Brain microvascular endothelial cell (primary cell): ENCODE data around the gene MOV10.

Source experiments
- DNase-seq: peaks from one replicate; pipeline ENCODE4 v3.0.0-alpha.2; 2020
- H3K27ac ChIP-seq: fragments of 250-450 bp; sonication (Bioruptor Pico); 2 replicates; pipeline ENCODE4 v1.5.1; 2020; ENCODE audit warnings: mild to moderate bottlenecking, moderate library complexity
- H3K27me3 ChIP-seq: fragments of 250-450 bp; sonication (Bioruptor Pico); replicated peaks from 2 replicates; pipeline ENCODE4 v1.5.1; 2020; ENCODE audit warnings: mild to moderate bottlenecking
- H3K36me3 ChIP-seq: fragments of 250-450 bp; sonication (Bioruptor Pico); replicated peaks from 2 replicates; pipeline ENCODE4 v1.5.1; 2020; ENCODE audit warnings: mild to moderate bottlenecking
- H3K4me3 ChIP-seq: 2 replicates; pipeline ENCODE4 v1.5.1; 2011; ENCODE audit warnings: low read depth, mild to moderate bottlenecking, control low read depth, low read length, moderate library complexity
- in situ Hi-C: cut with HindIII; loops from 2 replicates; pipeline ENCODE4 v1.10.0; 2017; ENCODE audit warnings: low sequenced_read_pairs, low pct_ligation_motif_present
- TF ChIP-seq, protein P1 (sequence below): IDR thresholded peaks from 2 replicates; pipeline ENCODE4 v1.5.1; 2011; ENCODE audit warnings: low read depth, mild to moderate bottlenecking, moderate library complexity, low read length, control low read depth, inconsistent platforms; ENCODE audit errors: missing control alignments

MOV10 gene

DNA sequence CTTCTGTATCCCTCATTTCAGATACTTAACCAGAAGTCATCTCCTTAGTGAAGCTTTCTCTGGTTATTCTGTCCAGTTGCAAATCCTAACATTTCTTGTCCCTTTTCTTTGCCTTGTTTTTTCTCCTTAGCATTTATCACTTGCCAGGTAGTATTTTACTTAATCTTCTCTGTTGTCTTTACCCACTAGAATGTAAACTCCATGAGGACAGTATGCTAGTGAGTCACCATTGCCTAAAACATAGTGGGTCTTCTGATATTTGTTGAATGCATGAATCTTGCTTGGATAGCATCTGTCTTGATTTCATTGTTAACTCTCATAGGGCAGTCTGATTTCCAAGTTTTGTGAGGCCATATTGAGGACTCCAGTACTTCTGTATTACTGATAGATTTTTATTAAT, 45.2 kb upstream of the MOV10 start:
- TF ChIP-seq, protein P1, sequence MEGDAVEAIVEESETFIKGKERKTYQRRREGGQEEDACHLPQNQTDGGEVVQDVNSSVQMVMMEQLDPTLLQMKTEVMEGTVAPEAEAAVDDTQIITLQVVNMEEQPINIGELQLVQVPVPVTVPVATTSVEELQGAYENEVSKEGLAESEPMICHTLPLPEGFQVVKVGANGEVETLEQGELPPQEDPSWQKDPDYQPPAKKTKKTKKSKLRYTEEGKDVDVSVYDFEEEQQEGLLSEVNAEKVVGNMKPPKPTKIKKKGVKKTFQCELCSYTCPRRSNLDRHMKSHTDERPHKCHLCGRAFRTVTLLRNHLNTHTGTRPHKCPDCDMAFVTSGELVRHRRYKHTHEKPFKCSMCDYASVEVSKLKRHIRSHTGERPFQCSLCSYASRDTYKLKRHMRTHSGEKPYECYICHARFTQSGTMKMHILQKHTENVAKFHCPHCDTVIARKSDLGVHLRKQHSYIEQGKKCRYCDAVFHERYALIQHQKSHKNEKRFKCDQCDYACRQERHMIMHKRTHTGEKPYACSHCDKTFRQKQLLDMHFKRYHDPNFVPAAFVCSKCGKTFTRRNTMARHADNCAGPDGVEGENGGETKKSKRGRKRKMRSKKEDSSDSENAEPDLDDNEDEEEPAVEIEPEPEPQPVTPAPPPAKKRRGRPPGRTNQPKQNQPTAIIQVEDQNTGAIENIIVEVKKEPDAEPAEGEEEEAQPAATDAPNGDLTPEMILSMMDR = no peak
- no peaks in the 10 kb centered on the region for H3K27me3 ChIP-seq
- DNase-seq = no peak
- in situ Hi-C loops = no loop called here
- H3K4me3 ChIP-seq = no peak overlapping the region
- no peak overlapping the region for H3K27ac ChIP-seq
- peaks cover 6% of the 10 kb centered on the region for H3K36me3 ChIP-seq

- no peak overlapping the region for H3K27ac ChIP-seq
- TF ChIP-seq, protein P1 = no peak
- in situ Hi-C loops = no loop called here
- no peaks in the 10 kb centered on the region for H3K27me3 ChIP-seq
- H3K4me3 ChIP-seq = no peak overlapping the region
- no peaks in the 10 kb centered on the region for H3K36me3 ChIP-seq
- no peak for DNase-seq
Observed at GRCh38 chr1:112633628-112634027, 40.8 kb upstream of the MOV10 start.

- no peaks in the 10 kb centered on the region for H3K36me3 ChIP-seq
- H3K4me3 ChIP-seq = no peak overlapping the region
- in situ Hi-C loops = no loop called here
- no peaks in the 10 kb centered on the region for H3K27me3 ChIP-seq
- H3K27ac ChIP-seq = no peak overlapping the region
- TF ChIP-seq, protein P1 = no peak
- no peak for DNase-seq
Observed at GRCh38 chr1:112634367-112634766, 40.1 kb upstream of the MOV10 start.

DNA sequence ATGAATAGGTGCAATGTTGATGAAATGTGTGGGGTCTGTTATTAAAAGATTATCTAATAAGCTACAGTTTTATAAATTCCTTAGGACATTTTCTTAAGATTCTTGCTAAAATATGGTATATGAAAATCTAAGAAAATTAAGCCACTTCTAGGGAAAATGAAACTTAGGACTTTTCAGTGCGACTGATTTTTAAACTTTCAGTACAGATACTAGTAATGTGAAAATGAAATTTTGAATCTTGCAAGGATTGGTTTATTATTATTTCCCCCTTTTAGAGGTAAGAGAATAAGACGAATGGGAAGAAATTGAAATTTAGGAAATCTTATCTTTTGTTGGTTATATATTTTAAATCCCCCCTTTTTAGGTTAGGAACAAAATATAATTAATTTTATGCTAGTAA, 38.4 kb upstream of the MOV10 start:
- Histone ChIP-seq H3K36me3 (no peaks in the 10 kb centered on the region), H3K27ac (peak overlapping the region; percentile 6), H3K27me3 (no peaks in the 10 kb centered on the region), H3K4me3 (no peak overlapping the region)
- in situ Hi-C loops = no loop called here
- no peak for DNase-seq
- TF ChIP-seq, protein P1 = no peak

GRCh38 chr1:112636597-112637253, 37.7 kb upstream of the MOV10 start:
- in situ Hi-C loops = no loop called here
- H3K27ac ChIP-seq = peak overlapping the region; percentile 6
- no peak for DNase-seq
- H3K27me3 ChIP-seq = no peaks in the 10 kb centered on the region
- no peak overlapping the region for H3K4me3 ChIP-seq
- TF ChIP-seq, protein P1 = no peak
- no peaks in the 10 kb centered on the region for H3K36me3 ChIP-seq
